ENCODE data around the gene PPIE. TPM values are rescaled to one million over a fixed set of nuclear protein-coding genes. Genes with fewer than 3 reads are reported as not detected.
"Not testable (repeated sequence)": the region's sequence is repeated elsewhere in the genome, so short reads cannot be mapped to it uniquely, and the experiment has no call there.

The PPIE gene
- total RNA-seq, 6 experiments from 2014 or later: 38.9 to 45.8 (median 41.7) TPM

DNA sequence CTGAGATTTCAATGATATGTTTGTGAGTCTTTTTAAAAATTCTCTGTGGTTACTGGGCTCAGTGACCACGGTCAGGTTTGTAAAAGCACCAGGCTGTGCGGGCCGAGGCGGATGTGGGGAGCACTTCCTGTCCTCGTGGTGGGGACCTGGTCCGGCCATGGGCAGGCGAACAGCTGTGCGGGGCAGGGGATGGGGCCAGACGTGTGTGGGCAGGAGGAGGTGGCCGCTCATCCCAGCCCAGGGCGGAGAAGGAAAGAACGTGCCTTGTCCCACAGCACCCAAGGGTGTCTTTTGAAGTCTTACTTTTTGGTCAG lies 37.7 kb downstream of the PPIE start:
- no peak for DNase-seq
- Mint-ChIP-seq H3K4me1 (ENCODE audit: low read depth) (no peaks in the 10 kb centered on the region), H3K4me3 (no peak overlapping the region), H3K9me3 (no peaks in the 10 kb centered on the region), H3K36me3 (ENCODE audit: low read depth) (no peaks in the 10 kb centered on the region), H3K27me3 (ENCODE audit: insufficient read depth) (peaks cover 16% of the 10 kb centered on the region), H3K27ac (no peak overlapping the region)
- TF ChIP-seq, protein P1, sequence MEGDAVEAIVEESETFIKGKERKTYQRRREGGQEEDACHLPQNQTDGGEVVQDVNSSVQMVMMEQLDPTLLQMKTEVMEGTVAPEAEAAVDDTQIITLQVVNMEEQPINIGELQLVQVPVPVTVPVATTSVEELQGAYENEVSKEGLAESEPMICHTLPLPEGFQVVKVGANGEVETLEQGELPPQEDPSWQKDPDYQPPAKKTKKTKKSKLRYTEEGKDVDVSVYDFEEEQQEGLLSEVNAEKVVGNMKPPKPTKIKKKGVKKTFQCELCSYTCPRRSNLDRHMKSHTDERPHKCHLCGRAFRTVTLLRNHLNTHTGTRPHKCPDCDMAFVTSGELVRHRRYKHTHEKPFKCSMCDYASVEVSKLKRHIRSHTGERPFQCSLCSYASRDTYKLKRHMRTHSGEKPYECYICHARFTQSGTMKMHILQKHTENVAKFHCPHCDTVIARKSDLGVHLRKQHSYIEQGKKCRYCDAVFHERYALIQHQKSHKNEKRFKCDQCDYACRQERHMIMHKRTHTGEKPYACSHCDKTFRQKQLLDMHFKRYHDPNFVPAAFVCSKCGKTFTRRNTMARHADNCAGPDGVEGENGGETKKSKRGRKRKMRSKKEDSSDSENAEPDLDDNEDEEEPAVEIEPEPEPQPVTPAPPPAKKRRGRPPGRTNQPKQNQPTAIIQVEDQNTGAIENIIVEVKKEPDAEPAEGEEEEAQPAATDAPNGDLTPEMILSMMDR (IDR thresholded peaks at IDR 0.05): no peak

DNA sequence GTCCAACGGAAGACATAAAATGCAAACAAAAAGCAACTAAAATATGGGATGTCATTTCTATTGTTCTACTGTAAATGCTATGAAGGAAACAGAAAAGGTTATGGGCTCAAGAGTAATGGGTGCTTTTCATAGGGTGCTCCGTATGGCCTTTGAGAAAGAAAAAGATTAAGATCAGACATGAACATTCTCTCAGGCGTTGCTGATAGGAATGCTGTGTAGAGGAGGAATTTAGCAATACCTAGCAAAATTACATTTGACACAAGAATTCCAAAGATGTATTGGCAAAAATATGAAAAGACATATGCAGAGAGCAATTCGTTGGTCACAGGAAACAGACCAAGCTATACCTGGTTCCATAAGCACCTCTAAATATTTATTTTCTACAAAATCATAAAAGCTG lies 38.2 kb downstream of the PPIE start:
- Mint-ChIP-seq H3K4me3 (no peak overlapping the region), H3K36me3 (ENCODE audit: low read depth) (no peaks in the 10 kb centered on the region), H3K27me3 (ENCODE audit: insufficient read depth) (peaks cover 16% of the 10 kb centered on the region), H3K27ac (no peak overlapping the region), H3K9me3 (no peaks in the 10 kb centered on the region), H3K4me1 (ENCODE audit: low read depth) (no peaks in the 10 kb centered on the region)
- TF ChIP-seq, protein P1 (IDR thresholded peaks at IDR 0.05): no peak
- no peak for DNase-seq

- H3K27ac Mint-ChIP-seq: no peak overlapping the region
- no peaks in the 10 kb centered on the region for H3K9me3 Mint-ChIP-seq
- no peaks in the 10 kb centered on the region for H3K36me3 Mint-ChIP-seq (ENCODE audit: low read depth)
- H3K4me3 Mint-ChIP-seq: no peak overlapping the region
- DNase-seq: no peak
- H3K27me3 Mint-ChIP-seq (ENCODE audit: insufficient read depth): peaks cover 16% of the 10 kb centered on the region
- TF ChIP-seq, protein P1 (IDR thresholded peaks at IDR 0.05): no peak
- H3K4me1 Mint-ChIP-seq (ENCODE audit: low read depth): no peaks in the 10 kb centered on the region
These were observed 38.6 kb downstream of the PPIE start for GRCh38 chr1:39777306-39777705.

DNA sequence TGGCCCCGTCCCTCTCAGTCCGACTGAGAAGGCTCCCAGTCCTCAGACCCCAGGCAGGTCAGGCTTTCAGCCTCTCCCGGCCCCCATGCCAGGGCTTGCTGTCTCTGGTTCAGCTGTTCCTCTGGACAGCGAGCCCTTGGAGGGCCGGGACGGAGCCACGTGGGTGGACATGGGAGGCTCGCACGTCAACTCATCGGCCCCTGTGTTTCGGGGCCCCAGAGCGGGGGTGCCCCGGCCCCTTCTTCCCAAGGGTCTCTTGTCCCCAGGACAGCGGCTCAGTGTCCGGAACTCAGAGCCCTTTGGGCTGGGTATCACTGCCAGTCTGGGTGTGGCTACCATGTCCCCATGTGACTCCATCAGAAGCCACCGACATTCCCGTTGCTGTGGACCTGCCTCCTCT lies 39.2 kb downstream of the PPIE start:
- H3K4me1 Mint-ChIP-seq (ENCODE audit: low read depth); H3K27ac Mint-ChIP-seq; H3K9me3 Mint-ChIP-seq; H3K4me3 Mint-ChIP-seq; H3K36me3 Mint-ChIP-seq (ENCODE audit: low read depth); DNase-seq: not testable (repeated sequence)
- peaks cover 19% of the 10 kb centered on the region for H3K27me3 Mint-ChIP-seq (ENCODE audit: insufficient read depth)

DNA sequence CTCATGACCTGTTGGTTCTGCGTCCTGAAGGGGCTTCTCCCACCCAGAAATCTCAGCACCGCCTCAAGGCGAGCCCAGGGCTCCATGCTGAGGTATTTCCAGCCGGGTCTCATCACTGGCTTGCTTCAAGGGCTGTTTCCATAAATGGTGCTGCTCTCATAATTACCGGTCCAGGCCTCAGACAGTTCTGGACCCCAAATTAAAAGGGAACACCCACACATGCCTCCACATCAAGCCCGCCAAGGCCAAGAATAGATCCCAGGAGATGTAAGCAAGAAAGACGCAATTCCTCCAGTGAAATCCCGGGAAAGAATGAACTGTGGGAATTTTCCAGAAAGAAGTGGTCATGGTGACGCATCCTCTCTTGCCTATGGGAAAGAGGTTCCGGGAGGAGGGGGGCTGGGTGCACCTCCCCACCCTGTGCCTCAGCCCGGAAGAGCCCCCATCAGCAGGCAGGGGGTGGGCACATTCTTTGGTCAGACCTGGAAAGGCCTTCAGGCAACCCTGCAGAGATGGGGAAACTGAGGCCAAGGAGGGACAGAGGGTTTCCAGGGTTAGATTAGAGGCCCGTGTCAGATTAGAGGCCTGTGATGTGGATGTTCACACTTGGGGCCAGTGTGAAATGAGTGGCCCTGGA lies 39.9 kb downstream of the PPIE start:
- peaks cover 26% of the 10 kb centered on the region for H3K27me3 Mint-ChIP-seq (ENCODE audit: insufficient read depth)
- H3K27ac Mint-ChIP-seq; H3K4me1 Mint-ChIP-seq (ENCODE audit: low read depth); H3K36me3 Mint-ChIP-seq (ENCODE audit: low read depth); H3K9me3 Mint-ChIP-seq; H3K4me3 Mint-ChIP-seq; DNase-seq: not testable (repeated sequence)

GRCh38 chr1:39779137-39779536 lies 40.5 kb downstream of the PPIE start:
- Mint-ChIP-seq H3K4me3 (no peak overlapping the region), H3K27ac (no peak overlapping the region), H3K36me3 (ENCODE audit: low read depth) (no peaks in the 10 kb centered on the region), H3K27me3 (ENCODE audit: insufficient read depth) (peaks cover 30% of the 10 kb centered on the region), H3K9me3 (no peaks in the 10 kb centered on the region), H3K4me1 (ENCODE audit: low read depth) (no peaks in the 10 kb centered on the region)
- no peak for DNase-seq
- TF ChIP-seq, protein P1 (IDR thresholded peaks at IDR 0.05): no peak

DNA sequence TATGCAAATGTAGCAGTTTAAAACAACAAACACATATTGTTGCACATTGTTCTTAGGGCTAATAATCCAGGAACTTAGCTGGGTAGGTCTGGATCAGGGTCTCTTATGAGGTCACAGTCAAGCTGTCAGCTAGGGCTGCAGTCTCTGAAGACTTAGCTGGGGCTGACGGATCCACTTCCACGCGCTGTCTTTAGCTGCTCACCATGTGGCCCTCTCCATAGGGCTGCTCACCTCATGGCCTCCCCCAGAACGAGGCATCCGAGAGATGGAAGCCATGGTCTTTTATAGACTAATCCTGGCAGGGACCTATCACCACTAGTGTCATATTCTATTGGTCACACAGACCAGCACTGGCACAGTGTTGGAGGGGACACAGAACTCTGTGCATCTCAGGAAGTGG lies 41.1 kb downstream of the PPIE start:
- H3K4me3 Mint-ChIP-seq: no peak overlapping the region
- no peak for DNase-seq
- no peaks in the 10 kb centered on the region for H3K36me3 Mint-ChIP-seq (ENCODE audit: low read depth)
- H3K27me3 Mint-ChIP-seq (ENCODE audit: insufficient read depth): peaks cover 30% of the 10 kb centered on the region
- H3K4me1 Mint-ChIP-seq (ENCODE audit: low read depth): no peaks in the 10 kb centered on the region
- H3K27ac Mint-ChIP-seq: no peak overlapping the region
- TF ChIP-seq, protein P1 (IDR thresholded peaks at IDR 0.05): no peak
- no peaks in the 10 kb centered on the region for H3K9me3 Mint-ChIP-seq

Measured in HFFc6 (cell line).